ENCODE measurements around the gene ELN. TPM values are rescaled to one million over a fixed set of nuclear protein-coding genes. Genes with fewer than 3 reads are reported as not detected.

ELN gene
- total RNA-seq, 2 experiments from 2014 or later: not detected

- CTCF ChIA-PET: no interaction called here
- peaks cover 2% of the 10 kb centered on the region for H3K9me3 Mint-ChIP-seq (ENCODE audit: low read depth)
- DNase-seq: no peak
- no peak overlapping the region for H3K4me3 Mint-ChIP-seq
- intact Hi-C loops (cut with DNase I, micrococcal nuclease): no loop called here
- no peak overlapping the region for H3K27ac Mint-ChIP-seq
- POLR2A ChIA-PET: no interaction called here
- ATAC-seq: no peak
- no peaks in the 10 kb centered on the region for H3K27me3 Mint-ChIP-seq
- no peaks in the 10 kb centered on the region for H3K4me1 Mint-ChIP-seq
- H3K36me3 Mint-ChIP-seq (ENCODE audit: low read depth): peaks cover 16% of the 10 kb centered on the region
Measured at GRCh38 chr7:74115326-74115725, 87.4 kb downstream of the ELN start.

DNA sequence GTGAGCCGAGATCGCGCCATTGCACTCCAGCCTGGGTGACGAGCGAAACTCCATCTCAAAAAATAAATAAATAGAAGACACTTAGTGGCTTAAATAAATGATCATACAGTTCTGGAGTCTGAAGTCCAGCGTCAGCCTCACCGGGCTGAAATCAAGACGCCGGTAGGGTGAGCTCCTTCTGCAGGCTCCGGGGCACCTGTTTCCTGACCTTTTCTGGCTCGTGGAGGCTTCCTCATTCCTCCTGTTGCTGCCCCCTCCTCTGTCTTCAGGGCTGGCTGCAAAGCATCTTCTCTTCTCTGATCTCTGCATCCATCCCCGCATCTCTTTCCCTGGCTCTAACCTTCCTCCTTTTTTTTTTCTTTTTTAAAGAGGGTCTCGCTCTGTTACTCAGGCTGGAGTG, 88.4 kb downstream of the ELN start:
- no peaks in the 10 kb centered on the region for H3K4me1 Mint-ChIP-seq
- intact Hi-C loops (cut with DNase I, micrococcal nuclease): no loop called here
- H3K36me3 Mint-ChIP-seq (ENCODE audit: low read depth): peaks cover 17% of the 10 kb centered on the region
- CTCF ChIA-PET: no interaction called here
- H3K9me3 Mint-ChIP-seq (ENCODE audit: low read depth): peaks cover 2% of the 10 kb centered on the region
- POLR2A ChIA-PET: interaction anchor here (0.7 kb wide), 2 partner anchors 10 to 63 kb away, joined by 3 to 5 read pairs; no protein-coding TSS in a partner anchor
- ATAC-seq (no peak), DNase-seq (no peak)
- H3K27ac Mint-ChIP-seq: no peak overlapping the region
- H3K4me3 Mint-ChIP-seq: no peak overlapping the region
- no peaks in the 10 kb centered on the region for H3K27me3 Mint-ChIP-seq

Other genes starting within 250 kb of the ELN start
- under 1 TPM; 0.12 to 0.16 TPM for gene CLDN4, start 197.2 kb upstream of the ELN start, total RNA-seq
- 1 to 10 TPM; 2.1 to 2.2 TPM for gene METTL27, start 185.7 kb upstream of the ELN start, total RNA-seq
- gene TMEM270, start 167.0 kb upstream of the ELN start, total RNA-seq: not detected
- gene LIMK1, start 55.6 kb downstream of the ELN start, total RNA-seq: 10 to 100 TPM; 12.5 to 14.8 TPM
- 100 to 1,000 TPM; 441 to 496 TPM for gene EIF4H, start 146.2 kb downstream of the ELN start, total RNA-seq
- gene LAT2, start 181.8 kb downstream of the ELN start, total RNA-seq: 1 to 10 TPM; 1.7 to 2.4 TPM
- gene RFC2, start 226.2 kb downstream of the ELN start, total RNA-seq: 100 to 1,000 TPM in 1 of 2 experiments, 10 to 100 TPM in 1; 84.9 to 123 TPM

Measured in activated CD4-positive, alpha-beta T cell treated with anti-CD3 and anti-CD28 coated beads for 36 hours (primary cell).